ENCODE measurements around the gene PM20D1.
A peak's percentile ranks its signal among the peaks of the same experiment; 100 is the strongest.

Gene PM20D1

GRCh38 chr1:205813755-205814058, 36.2 kb downstream of the PM20D1 start:
- H3K4me3 ChIP-seq (ENCODE audit: low read depth, low read length), result peak overlapping the region; percentile 52
- no peak for DNase-seq (ENCODE audit: low read depth)
- TF ChIP-seq CTCF (IDR thresholded peaks at IDR 0.05; ENCODE audit: low read depth, low read length) (no peak), MAX (IDR thresholded peaks at IDR 0.05; ENCODE audit: low read depth, low read length) (no peak), POLR2A (IDR thresholded peaks at IDR 0.05; ENCODE audit: extremely low read depth, insufficient read length) (no peak), MYC (IDR thresholded peaks at IDR 0.05; ENCODE audit: low read depth, low read length) (no peak)

GRCh38 chr1:205812878-205813754, 36.8 kb downstream of the PM20D1 start, which contains the start of gene SLC41A1:
Gene SLC41A1 (minus strand): TSS chr1:205813198. CDS start chr1:205810441, 2,757 bp downstream.
- H3K4me3 ChIP-seq (ENCODE audit: low read depth, low read length), result peak within 1 kb of the TSS; percentile 52
- DNase-seq (ENCODE audit: low read depth), result peak; percentile 83
- TF ChIP-seq MYC (IDR thresholded peaks at IDR 0.05; ENCODE audit: low read depth, low read length) (peak; percentile 59), POLR2A (IDR thresholded peaks at IDR 0.05; ENCODE audit: extremely low read depth, insufficient read length) (no peak), MAX (IDR thresholded peaks at IDR 0.05; ENCODE audit: low read depth, low read length) (no peak), CTCF (IDR thresholded peaks at IDR 0.05; ENCODE audit: low read depth, low read length) (no peak)

- peak overlapping the region; percentile 28 for H3K4me3 ChIP-seq (ENCODE audit: low read depth, low read length)
- TF ChIP-seq MYC (IDR thresholded peaks at IDR 0.05; ENCODE audit: low read depth, low read length) (no peak), MAX (IDR thresholded peaks at IDR 0.05; ENCODE audit: low read depth, low read length) (no peak), CTCF (IDR thresholded peaks at IDR 0.05; ENCODE audit: low read depth, low read length) (no peak), POLR2A (IDR thresholded peaks at IDR 0.05; ENCODE audit: extremely low read depth, insufficient read length) (no peak)
- peak; percentile 4 for DNase-seq (ENCODE audit: low read depth)
These were observed 37.6 kb downstream of the PM20D1 start for GRCh38 chr1:205812271-205812877.

- no peak overlapping the region for H3K4me3 ChIP-seq (ENCODE audit: low read depth, low read length)
- TF ChIP-seq MAX (IDR thresholded peaks at IDR 0.05; ENCODE audit: low read depth, low read length), result no peak
- no peak for TF ChIP-seq POLR2A (IDR thresholded peaks at IDR 0.05; ENCODE audit: extremely low read depth, insufficient read length)
- TF ChIP-seq MYC (IDR thresholded peaks at IDR 0.05; ENCODE audit: low read depth, low read length), result no peak
- TF ChIP-seq CTCF (IDR thresholded peaks at IDR 0.05; ENCODE audit: low read depth, low read length), result no peak
- no peak for DNase-seq (ENCODE audit: low read depth)
These were observed 38.3 kb downstream of the PM20D1 start for GRCh38 chr1:205811660-205812059.

- peak; percentile 25 for DNase-seq (ENCODE audit: low read depth)
- no peak for TF ChIP-seq MYC (IDR thresholded peaks at IDR 0.05; ENCODE audit: low read depth, low read length)
- TF ChIP-seq CTCF (IDR thresholded peaks at IDR 0.05; ENCODE audit: low read depth, low read length), result peak; percentile 24
- H3K4me3 ChIP-seq (ENCODE audit: low read depth, low read length), result no peak overlapping the region
These were observed 39.3 kb downstream of the PM20D1 start for GRCh38 chr1:205810448-205811157.

All from NB4 (cell line).